Right lobe of liver (tissue), 6 donors: ENCODE measurements around the gene NARS2. TPM values are rescaled to one million over a fixed set of nuclear protein-coding genes. Genes with fewer than 3 reads are reported as not detected.
A peak's percentile ranks its signal among the peaks of the same experiment; 100 is the strongest.

ENCODE experiments used
- ATAC-seq, 4 donors: fragments of 200-7000 bp; cut with Tn5 transposase; one replicate each; pipeline ENCODE4 v1.9.1; 2020; ENCODE audit warnings: mild to moderate bottlenecking in 4 of 4, moderate library complexity in 4 of 4
- DNase-seq, 3 donors: peaks; one replicate each; pipeline ENCODE4 v3.0.0-alpha.2; 2020
- H3K27ac ChIP-seq, 3 donors: fragments of 200-600 bp; one replicate each; pipeline ENCODE4 v1.8.0; 2022
- H3K27me3 ChIP-seq, 2 donors: fragments of 200-600 bp; one replicate each; pipeline ENCODE4 v1.8.0; 2022
- H3K36me3 ChIP-seq, 4 donors: fragments of 200-600 bp; sonication (generic) in 1 of 4; one replicate each; pipeline versions ENCODE4 v1.5.1 to v1.8.0; 2017 to 2022; ENCODE audit warnings: control low read depth in 1 of 4
- H3K4me1 ChIP-seq, 4 donors: fragments of 200-600 bp; sonication (generic) in 1 of 4; one replicate each; pipeline versions ENCODE4 v1.5.1 to v1.8.0; 2017 to 2022; ENCODE audit warnings: control low read depth in 1 of 4
- H3K4me3 ChIP-seq, 3 donors: fragments of 200-600 bp; one replicate each; pipeline ENCODE4 v1.8.0; 2022
- H3K9me3 ChIP-seq, 4 donors: fragments of 200-600 bp; sonication (generic) in 1 of 4; one replicate each; pipeline versions ENCODE4 v1.5.1 to v1.8.0; 2017 to 2022; ENCODE audit warnings: control low read depth in 1 of 4
- POLR2A ChIP-seq: fragments of 450-650 bp; IDR thresholded peaks from one replicate; pipeline ENCODE4 v1.6.1; 2017; ENCODE audit warnings: antibody characterized with exemption, mild to moderate bottlenecking
- WGBS: methylation state at CpG from one replicate; pipeline ENCODE4 v1.1.6; 2018; ENCODE audit warnings: low coverage, low lambda C conversion rate; ENCODE audit not compliant: insufficient coverage; ENCODE audit errors: missing lambda C conversion rate; 5-methylcytosine and 5-hydroxymethylcytosine counted together
- intact Hi-C, 2 donors: fragments of 100-400 bp; cut with DNase I; formaldehyde crosslinking; loops; one replicate each; pipeline versions ENCODE4 v1.11.2 to v1.14.1; 2022
- total RNA-seq, 6 experiments: library from RNA; depleted of rRNA in 2 of 6; stranded (reverse); fragments of >200 nt in 2 of 6; fragmentation: NEBNext Ultra II Directional in 3 of 6; extraction: Animal tissue kit (Norgen Biotek cat#: 25700) in 3 of 6; gene quantifications; one replicate each; pipeline versions ENCODE4 v1.1.0 to v1.2.4, GENCODE V29; 2016 to 2023
- TF ChIP-seq, protein P1 (sequence below), 4 donors: fragments of 200-600 bp in 3 of 4; fragments of 450-650 bp in 1 of 4; IDR thresholded peaks; one replicate each; pipeline versions ENCODE4 v1.5.1 to v1.8.0; 2016 to 2022; ENCODE audit warnings: antibody characterized with exemption in 4 of 4, mild to moderate bottlenecking in 2 of 4
- donor health status: DM: no; HTN: yes; CAD: no.
- donor health status: DM: no; HTN: no; CAD: no.
- donor health status: DM: no; HTN: no; CAD: no.
- donor health status: DM: no; HTN: yes; CAD: no.
- donor health status: DM: no; HTN: yes; CAD: no.

The NARS2 gene
- total RNA-seq, 6 experiments from 2014 or later, result 11.5 to 17.4 (median 14.0) TPM

DNA sequence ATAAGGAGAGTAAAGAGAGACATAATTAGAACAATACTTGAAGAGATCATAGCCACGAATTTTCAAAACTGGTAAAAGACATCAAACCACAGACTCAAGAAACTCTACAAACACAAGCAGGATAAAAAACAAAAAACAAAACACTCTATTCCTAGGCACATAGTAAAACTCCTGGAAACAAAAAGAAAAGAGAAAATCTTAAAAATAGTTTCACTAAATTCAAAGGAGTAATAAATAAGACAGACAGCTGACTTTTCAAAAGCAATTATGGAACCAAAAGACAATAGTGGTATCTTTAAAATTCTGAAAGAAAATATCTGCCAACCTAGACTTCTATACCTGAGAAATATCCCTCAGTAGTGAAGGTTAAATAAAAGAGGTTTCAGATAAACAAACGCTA is 9.2 kb upstream of the NARS2 start:
- no peaks in the 10 kb centered on the region for H3K36me3 ChIP-seq
- DNase-seq (no peak), ATAC-seq (no peak)
- no peak overlapping the region for H3K27ac ChIP-seq
- H3K9me3 ChIP-seq, result peaks cover 0 to 8% (median 2%) of the 10 kb centered on the region in 4 donors
- intact Hi-C loops, result no loop called here
- TF ChIP-seq POLR2A, result no peak
- TF ChIP-seq, protein P1, sequence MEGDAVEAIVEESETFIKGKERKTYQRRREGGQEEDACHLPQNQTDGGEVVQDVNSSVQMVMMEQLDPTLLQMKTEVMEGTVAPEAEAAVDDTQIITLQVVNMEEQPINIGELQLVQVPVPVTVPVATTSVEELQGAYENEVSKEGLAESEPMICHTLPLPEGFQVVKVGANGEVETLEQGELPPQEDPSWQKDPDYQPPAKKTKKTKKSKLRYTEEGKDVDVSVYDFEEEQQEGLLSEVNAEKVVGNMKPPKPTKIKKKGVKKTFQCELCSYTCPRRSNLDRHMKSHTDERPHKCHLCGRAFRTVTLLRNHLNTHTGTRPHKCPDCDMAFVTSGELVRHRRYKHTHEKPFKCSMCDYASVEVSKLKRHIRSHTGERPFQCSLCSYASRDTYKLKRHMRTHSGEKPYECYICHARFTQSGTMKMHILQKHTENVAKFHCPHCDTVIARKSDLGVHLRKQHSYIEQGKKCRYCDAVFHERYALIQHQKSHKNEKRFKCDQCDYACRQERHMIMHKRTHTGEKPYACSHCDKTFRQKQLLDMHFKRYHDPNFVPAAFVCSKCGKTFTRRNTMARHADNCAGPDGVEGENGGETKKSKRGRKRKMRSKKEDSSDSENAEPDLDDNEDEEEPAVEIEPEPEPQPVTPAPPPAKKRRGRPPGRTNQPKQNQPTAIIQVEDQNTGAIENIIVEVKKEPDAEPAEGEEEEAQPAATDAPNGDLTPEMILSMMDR (IDR thresholded peaks at IDR 0.05), result no peak
- no peak overlapping the region for H3K4me3 ChIP-seq
- WGBS, result 73% methylated on average over 2 of the region's 2 CpGs
- H3K27me3 ChIP-seq, result no peaks in the 10 kb centered on the region
- no peaks in the 10 kb centered on the region for H3K4me1 ChIP-seq

DNA sequence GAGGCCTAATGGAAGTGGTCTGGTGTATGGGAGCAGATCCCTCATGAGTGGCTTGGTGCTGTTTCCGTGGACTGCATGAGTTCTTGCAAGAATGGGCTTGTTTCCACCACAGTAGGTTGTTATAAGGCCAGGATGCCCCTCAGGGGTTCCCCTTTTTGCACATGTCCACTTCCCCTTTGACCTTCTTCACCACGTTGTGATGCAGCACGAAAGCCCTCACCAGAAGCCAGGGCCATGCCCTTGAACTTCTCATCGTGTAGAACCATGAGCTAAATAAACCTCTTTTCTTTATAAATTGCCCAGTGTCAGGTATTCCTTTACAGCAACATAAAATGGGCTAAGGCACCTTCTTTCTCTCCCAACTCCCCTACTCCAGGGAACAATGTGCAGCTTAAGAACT is 2.8 kb upstream of the NARS2 start:
- Histone ChIP-seq H3K36me3 (no peaks in the 10 kb centered on the region), H3K4me3 (no peak overlapping the region), H3K27me3 (no peaks in the 10 kb centered on the region), H3K4me1 (peaks cover 0 to 9% (median 4%) of the 10 kb centered on the region in 4 donors), H3K9me3 (no peaks in the 10 kb centered on the region), H3K27ac (no peak overlapping the region)
- DNase-seq (no peak), ATAC-seq (no peak)
- WGBS, result 65% methylated on average over 4 of the region's 4 CpGs
- TF ChIP-seq POLR2A, result no peak
- TF ChIP-seq, protein P1 (IDR thresholded peaks at IDR 0.05), result no peak
- intact Hi-C loops, result no loop called here

DNA sequence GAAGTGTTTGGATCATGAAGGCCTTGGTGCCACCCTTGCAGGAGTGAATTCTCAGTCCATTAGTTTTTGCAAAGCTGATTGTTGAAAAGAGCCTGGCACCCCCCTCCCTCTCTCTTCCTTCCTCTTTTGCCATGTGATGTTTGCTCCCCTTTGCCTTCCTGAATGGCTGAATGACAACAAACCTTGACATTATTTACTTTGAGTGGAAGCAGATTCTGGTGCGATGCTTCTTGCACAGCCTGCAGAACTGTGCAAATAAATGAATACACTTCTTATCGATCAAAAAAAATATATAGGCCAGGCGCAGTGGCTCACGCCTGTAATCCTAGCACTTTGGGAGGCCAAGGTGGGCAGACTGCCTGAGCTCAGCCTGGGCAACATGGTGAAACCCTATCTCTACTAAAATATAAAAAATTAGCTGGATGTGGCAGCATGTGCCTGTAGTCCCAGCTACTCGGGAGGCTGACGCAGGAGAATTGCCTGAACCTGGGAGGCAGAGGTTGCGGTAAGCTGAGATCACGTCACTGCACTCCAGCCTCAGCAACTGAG is 2.0 kb upstream of the NARS2 start:
- H3K36me3 ChIP-seq, result no peaks in the 10 kb centered on the region
- no peaks in the 10 kb centered on the region for H3K9me3 ChIP-seq
- WGBS, result 72% methylated on average over 8 of the region's 8 CpGs
- peaks cover 0 to 9% (median 4%) of the 10 kb centered on the region in 4 donors for H3K4me1 ChIP-seq
- no peak overlapping the region for H3K27ac ChIP-seq
- TF ChIP-seq, protein P1 (IDR thresholded peaks at IDR 0.05), result no peak
- no peak for TF ChIP-seq POLR2A
- no peaks in the 10 kb centered on the region for H3K27me3 ChIP-seq
- ATAC-seq (no peak), DNase-seq (no peak)
- H3K4me3 ChIP-seq, result no peak overlapping the region
- intact Hi-C loops, result no loop called here

DNA sequence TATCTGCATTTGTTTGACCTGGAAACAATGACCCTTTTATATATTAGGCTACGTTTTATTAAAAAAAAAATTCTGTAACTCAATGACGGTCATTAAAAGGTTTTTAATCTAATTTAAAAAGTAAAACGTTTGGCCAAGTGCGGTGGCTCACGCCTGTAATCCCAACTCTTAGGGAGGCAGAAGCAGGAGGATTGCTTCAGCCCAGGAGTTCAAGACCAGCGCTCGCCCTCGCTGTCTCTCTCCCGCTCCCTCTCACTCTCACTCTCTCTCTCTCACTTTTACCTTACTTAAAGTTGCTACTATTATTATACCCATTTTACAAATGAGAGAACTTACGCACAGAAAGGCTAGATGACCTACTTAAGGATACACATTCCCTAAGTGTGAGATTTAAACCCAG is 814 bp upstream of the NARS2 start:
- DNase-seq (no peak), ATAC-seq (no peak)
- Histone ChIP-seq H3K36me3 (peaks cover 0 to 8% (median 0%) of the 10 kb centered on the region in 4 donors), H3K27ac (peak overlapping the region; percentile 76 to 86 (median 79)), H3K4me1 (peaks cover 0 to 9% (median 4%) of the 10 kb centered on the region in 4 donors), H3K4me3 (peak overlapping the region; percentile 64 to 87 (median 79)), H3K9me3 (no peaks in the 10 kb centered on the region), H3K27me3 (no peaks in the 10 kb centered on the region)
- TF ChIP-seq, protein P1 (IDR thresholded peaks at IDR 0.05), result no peak
- TF ChIP-seq POLR2A, result no peak
- intact Hi-C loops, result no loop called here
- WGBS, result 62% methylated on average over 10 of the region's 10 CpGs
